Gastroesophageal sphincter (tissue), 4 donors: Measurements from ENCODE around the gene CHD5. TPM values are rescaled to one million over a fixed set of nuclear protein-coding genes. Genes with fewer than 3 reads are reported as not detected.

Experiments used
- ATAC-seq: fragments of 150-250 bp; one replicate; pipeline ENCODE4 v1.9.1; 2016; ENCODE audit warnings: mild to moderate bottlenecking, moderate library complexity
- H3K27ac ChIP-seq, 4 donors: fragments of 200-600 bp; sonication (generic) in 3 of 4; 1 replicate in 3 of 4; 2 replicates in 1 of 4; pipeline ENCODE4 v1.5.1; 2016 to 2019
- H3K27me3 ChIP-seq: fragments of 200-600 bp; sonication (generic); one replicate; pipeline ENCODE4 v1.5.1; 2019
- H3K36me3 ChIP-seq, 2 donors: fragments of 200-600 bp; sonication (generic); one replicate each; pipeline ENCODE4 v1.5.1; 2019; ENCODE audit warnings: control low read depth in 1 of 2
- H3K4me1 ChIP-seq, 3 donors: fragments of 200-600 bp; sonication (generic); 1 replicate in 2 of 3; 2 replicates in 1 of 3; pipeline ENCODE4 v1.5.1; 2016 to 2019; ENCODE audit warnings: control low read depth in 2 of 3
- H3K4me3 ChIP-seq, 2 donors: fragments of 200-600 bp; sonication (generic); one replicate each; pipeline ENCODE4 v1.5.1; 2019; ENCODE audit warnings: mild to moderate bottlenecking in 1 of 2, moderate library complexity in 1 of 2
- H3K9me3 ChIP-seq, 3 donors: fragments of 200-600 bp; sonication (generic); one replicate each; pipeline ENCODE4 v1.5.1; 2017 to 2019; ENCODE audit warnings: control low read depth in 2 of 3
- EP300 ChIP-seq: sonication (generic); formaldehyde crosslinking; IDR thresholded peaks from one replicate; pipeline ENCODE4 v1.6.1; 2017; ENCODE audit warnings: antibody characterized with exemption, mild to moderate bottlenecking
- POLR2A ChIP-seq, 2 donors: fragments of 450-650 bp; IDR thresholded peaks; one replicate each; pipeline ENCODE4 v1.6.1; 2017; ENCODE audit warnings: antibody characterized with exemption in 2 of 2, mild to moderate bottlenecking in 2 of 2, moderate library complexity in 1 of 2
- POLR2AphosphoS5 ChIP-seq: sonication (generic); formaldehyde crosslinking; IDR thresholded peaks from one replicate; pipeline ENCODE4 v1.6.1; 2017; ENCODE audit warnings: antibody characterized with exemption
- WGBS, 2 donors: methylation state at CpG; one replicate each; pipeline ENCODE4 v1.1.5; 2018; ENCODE audit warnings: low coverage in 1 of 2; 5-methylcytosine and 5-hydroxymethylcytosine counted together
- total RNA-seq, 4 donors: library from RNA; depleted of rRNA; stranded (reverse); fragments of >200 nt; gene quantifications; one replicate each; pipeline ENCODE4 v1.1.0, GENCODE V29; 2016
- TF ChIP-seq, protein P1 (sequence below), 4 experiments: fragments of 200-600 bp in 2 of 4; fragments of 450-650 bp in 2 of 4; sonication (generic) in 1 of 4; IDR thresholded peaks; one replicate each; pipeline ENCODE4 v1.5.1; 2017 to 2019; ENCODE audit warnings: antibody characterized with exemption in 4 of 4, mild to moderate bottlenecking in 2 of 4, moderate library complexity in 2 of 4

Gene CHD5
- total RNA-seq, 4 donors from 2014 or later: 4.4 to 34.9 (median 9.2) TPM

DNA sequence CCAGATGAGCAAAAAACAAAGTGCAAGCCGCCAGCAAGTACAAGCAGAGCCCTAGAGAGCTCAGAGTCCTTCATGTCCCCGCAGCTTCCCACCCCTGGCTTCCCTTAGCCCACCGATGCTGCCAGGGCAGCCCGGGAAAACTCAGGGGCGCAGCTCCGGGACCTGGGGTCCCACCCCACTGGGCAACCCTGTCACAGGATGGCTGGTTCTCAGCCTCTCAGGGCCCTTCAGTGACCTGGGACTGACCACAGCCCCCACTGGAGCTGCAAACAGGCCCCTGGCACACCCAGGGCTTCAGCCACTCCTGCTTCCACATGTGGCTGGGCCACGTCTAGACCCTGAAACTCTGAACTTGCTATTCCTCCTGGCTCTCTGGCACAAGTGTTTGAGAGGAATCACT is 49.5 kb downstream of the CHD5 start:
- ATAC-seq: no peak
- H3K4me1 ChIP-seq: peaks cover 0 to 11% (median 6%) of the 10 kb centered on the region in 3 donors
- peaks cover 9% of the 10 kb centered on the region for H3K27me3 ChIP-seq
- 90% methylated on average over 6 of the region's 7 CpGs; no CpG with 5 or more reads in 1 of the 2 donors for WGBS, 2 donors
- TF ChIP-seq EP300: no peak
- TF ChIP-seq, protein P1, sequence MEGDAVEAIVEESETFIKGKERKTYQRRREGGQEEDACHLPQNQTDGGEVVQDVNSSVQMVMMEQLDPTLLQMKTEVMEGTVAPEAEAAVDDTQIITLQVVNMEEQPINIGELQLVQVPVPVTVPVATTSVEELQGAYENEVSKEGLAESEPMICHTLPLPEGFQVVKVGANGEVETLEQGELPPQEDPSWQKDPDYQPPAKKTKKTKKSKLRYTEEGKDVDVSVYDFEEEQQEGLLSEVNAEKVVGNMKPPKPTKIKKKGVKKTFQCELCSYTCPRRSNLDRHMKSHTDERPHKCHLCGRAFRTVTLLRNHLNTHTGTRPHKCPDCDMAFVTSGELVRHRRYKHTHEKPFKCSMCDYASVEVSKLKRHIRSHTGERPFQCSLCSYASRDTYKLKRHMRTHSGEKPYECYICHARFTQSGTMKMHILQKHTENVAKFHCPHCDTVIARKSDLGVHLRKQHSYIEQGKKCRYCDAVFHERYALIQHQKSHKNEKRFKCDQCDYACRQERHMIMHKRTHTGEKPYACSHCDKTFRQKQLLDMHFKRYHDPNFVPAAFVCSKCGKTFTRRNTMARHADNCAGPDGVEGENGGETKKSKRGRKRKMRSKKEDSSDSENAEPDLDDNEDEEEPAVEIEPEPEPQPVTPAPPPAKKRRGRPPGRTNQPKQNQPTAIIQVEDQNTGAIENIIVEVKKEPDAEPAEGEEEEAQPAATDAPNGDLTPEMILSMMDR (IDR thresholded peaks at IDR 0.05): no peak
- TF ChIP-seq POLR2AphosphoS5: no peak
- no peak for TF ChIP-seq POLR2A (IDR thresholded peaks at IDR 0.05)
- peaks cover 0 to 16% (median 0%) of the 10 kb centered on the region in 3 donors for H3K9me3 ChIP-seq
- no peak overlapping the region for H3K4me3 ChIP-seq
- no peaks in the 10 kb centered on the region for H3K36me3 ChIP-seq
- no peak overlapping the region for H3K27ac ChIP-seq

DNA sequence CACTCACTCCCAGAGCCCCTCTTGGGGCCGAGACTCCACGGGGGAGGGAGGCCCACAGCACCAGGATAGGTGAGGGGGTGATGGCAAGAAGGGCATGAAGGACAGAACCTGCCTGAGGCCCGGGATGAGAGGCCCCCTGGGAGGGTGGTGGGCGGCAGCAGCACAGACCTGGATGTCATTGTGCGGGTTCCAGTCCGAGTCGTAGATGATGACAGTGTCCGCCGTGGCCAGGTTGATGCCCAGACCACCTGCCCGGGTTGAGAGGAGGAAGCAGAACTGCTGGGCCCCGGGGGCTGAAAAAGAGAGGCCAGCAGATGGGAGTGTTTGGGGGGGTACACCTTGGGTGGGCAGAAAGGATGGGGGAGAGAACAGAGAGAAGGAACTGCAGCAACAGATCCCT is 50.1 kb downstream of the CHD5 start:
- WGBS, 2 donors: 70% methylated on average over 4 of the region's 11 CpGs; no CpG with 5 or more reads in 1 of the 2 donors
- ATAC-seq: no peak
- no peak overlapping the region for H3K4me3 ChIP-seq
- no peak overlapping the region for H3K27ac ChIP-seq
- H3K27me3 ChIP-seq: peaks cover 15% of the 10 kb centered on the region
- TF ChIP-seq POLR2AphosphoS5: no peak
- TF ChIP-seq POLR2A (IDR thresholded peaks at IDR 0.05): no peak
- TF ChIP-seq, protein P1 (IDR thresholded peaks at IDR 0.05): no peak
- TF ChIP-seq EP300: no peak
- peaks cover 0 to 16% (median 0%) of the 10 kb centered on the region in 3 donors for H3K9me3 ChIP-seq
- H3K4me1 ChIP-seq: peaks cover 0 to 11% (median 6%) of the 10 kb centered on the region in 3 donors
- no peaks in the 10 kb centered on the region for H3K36me3 ChIP-seq

DNA sequence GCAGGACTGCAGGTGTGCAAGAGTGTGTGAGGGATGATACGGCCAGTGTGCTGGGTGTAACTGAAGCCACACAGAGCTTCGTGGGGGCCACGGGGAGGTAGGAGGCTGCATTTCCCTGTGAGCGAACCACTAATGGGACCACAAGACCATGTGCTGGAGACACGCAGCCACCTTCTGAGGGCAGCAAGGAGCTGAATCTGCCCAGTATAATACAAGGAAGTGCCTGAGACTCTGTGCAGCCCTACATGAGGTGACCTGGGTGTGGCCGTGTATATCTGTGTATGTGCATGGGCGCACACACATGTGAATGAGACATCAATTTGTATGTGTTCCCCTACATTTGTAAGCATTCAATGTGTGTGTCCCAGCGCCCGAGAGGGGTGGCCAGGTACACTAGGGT is 50.8 kb downstream of the CHD5 start:
- 86 to 90% methylated on average over 2 to 5 of the region's 9 CpGs for WGBS, 2 donors
- TF ChIP-seq POLR2A (IDR thresholded peaks at IDR 0.05) (no peak), POLR2AphosphoS5 (no peak)
- TF ChIP-seq, protein P1 (IDR thresholded peaks at IDR 0.05): no peak
- Histone ChIP-seq H3K27me3 (peaks cover 20% of the 10 kb centered on the region), H3K36me3 (no peaks in the 10 kb centered on the region), H3K4me1 (peaks cover 0 to 11% (median 6%) of the 10 kb centered on the region in 3 donors), H3K4me3 (no peak overlapping the region), H3K27ac (no peak overlapping the region), H3K9me3 (peaks cover 0 to 16% (median 0%) of the 10 kb centered on the region in 3 donors)
- no peak for ATAC-seq

DNA sequence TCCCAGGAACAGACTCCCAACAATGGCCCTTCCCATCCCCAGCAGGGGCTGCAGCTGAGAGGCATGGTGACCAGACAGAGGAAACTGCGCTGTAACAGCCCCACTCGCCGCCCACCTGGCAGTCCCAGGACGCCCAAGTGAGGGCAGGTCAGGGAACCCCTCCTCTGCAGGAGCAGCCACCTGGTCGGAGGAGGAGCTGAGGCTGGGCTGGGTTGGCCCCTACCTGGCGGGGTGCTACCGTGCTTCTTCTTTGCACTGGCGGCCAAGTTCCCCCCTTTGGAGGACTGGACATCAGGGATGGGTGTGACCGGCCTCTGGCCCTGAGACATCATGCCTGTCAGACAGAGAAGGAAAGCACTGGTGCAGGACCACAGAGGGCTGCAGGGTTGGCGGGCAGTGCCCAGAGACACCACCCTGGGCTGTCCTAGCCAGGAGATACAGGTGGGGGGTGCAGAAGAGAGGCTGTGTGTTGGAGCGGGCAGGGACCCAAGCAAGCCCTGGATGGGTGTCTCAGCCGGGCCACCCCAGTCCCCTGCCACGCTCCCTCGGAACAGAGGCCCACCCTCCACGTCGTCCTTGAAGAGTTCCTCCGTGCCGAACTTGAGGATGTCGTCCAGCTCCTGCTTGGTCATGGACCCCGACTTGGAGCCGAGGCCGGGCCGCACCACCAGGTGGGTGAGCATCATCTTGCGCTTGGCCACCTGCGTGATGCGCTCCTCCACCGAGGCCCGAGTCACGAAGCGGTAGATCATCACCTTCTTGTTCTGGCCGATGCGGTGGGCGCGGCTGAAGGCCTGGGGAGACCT is 51.6 kb downstream of the CHD5 start:
- Histone ChIP-seq H3K36me3 (no peaks in the 10 kb centered on the region), H3K27ac (no peak overlapping the region), H3K27me3 (peaks cover 20% of the 10 kb centered on the region), H3K9me3 (peaks cover 0 to 16% (median 0%) of the 10 kb centered on the region in 3 donors), H3K4me3 (no peak overlapping the region), H3K4me1 (peaks cover 0 to 11% (median 6%) of the 10 kb centered on the region in 3 donors)
- WGBS, 2 donors: 87 to 97% methylated on average over 6 to 8 of the region's 34 CpGs
- TF ChIP-seq, protein P1 (IDR thresholded peaks at IDR 0.05): no peak
- no peak for ATAC-seq
